Subcutaneous adipose tissue (tissue), 4 donors: ENCODE results near the gene ANKRD35. TPM values are rescaled to one million over a fixed set of nuclear protein-coding genes. Genes with fewer than 3 reads are reported as not detected.

ENCODE experiments used
- total RNA-seq, 4 donors: library from RNA; depleted of rRNA; stranded (reverse); fragments of >200 nt; gene quantifications; one replicate each; pipeline ENCODE4 v1.1.0, GENCODE V29; 2016
- TF ChIP-seq, protein P1 (sequence below): fragments of 450-650 bp; IDR thresholded peaks from one replicate; pipeline ENCODE4 v1.5.1; 2016; ENCODE audit warnings: low read depth, mild to moderate bottlenecking, control low read depth, antibody characterized with exemption, moderate library complexity

The ANKRD35 gene
- total RNA-seq, 4 donors from 2014 or later: 1.6 to 7.0 (median 4.5) TPM

DNA sequence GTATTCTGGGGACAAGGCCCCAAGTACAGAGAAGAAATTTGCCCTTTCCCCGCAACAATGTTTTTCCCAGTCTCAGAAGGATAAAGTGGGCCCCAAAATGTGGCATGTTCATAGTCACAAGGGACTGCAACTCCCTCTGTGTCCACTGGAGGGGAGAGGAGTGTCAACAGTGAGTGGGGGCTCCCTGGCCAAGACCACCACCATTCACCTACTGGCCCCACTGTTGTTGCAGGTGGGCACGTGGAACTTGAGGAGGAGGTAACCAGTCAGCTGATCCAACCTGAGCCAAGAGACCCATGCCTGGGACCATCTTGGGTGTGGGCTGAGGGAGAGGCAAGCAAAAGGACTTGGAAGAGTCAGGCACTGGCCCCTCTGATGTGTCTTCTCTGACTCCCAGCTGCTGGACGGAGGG lies 39.5 kb downstream of the ANKRD35 start:
- TF ChIP-seq, protein P1, sequence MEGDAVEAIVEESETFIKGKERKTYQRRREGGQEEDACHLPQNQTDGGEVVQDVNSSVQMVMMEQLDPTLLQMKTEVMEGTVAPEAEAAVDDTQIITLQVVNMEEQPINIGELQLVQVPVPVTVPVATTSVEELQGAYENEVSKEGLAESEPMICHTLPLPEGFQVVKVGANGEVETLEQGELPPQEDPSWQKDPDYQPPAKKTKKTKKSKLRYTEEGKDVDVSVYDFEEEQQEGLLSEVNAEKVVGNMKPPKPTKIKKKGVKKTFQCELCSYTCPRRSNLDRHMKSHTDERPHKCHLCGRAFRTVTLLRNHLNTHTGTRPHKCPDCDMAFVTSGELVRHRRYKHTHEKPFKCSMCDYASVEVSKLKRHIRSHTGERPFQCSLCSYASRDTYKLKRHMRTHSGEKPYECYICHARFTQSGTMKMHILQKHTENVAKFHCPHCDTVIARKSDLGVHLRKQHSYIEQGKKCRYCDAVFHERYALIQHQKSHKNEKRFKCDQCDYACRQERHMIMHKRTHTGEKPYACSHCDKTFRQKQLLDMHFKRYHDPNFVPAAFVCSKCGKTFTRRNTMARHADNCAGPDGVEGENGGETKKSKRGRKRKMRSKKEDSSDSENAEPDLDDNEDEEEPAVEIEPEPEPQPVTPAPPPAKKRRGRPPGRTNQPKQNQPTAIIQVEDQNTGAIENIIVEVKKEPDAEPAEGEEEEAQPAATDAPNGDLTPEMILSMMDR: no peak

DNA sequence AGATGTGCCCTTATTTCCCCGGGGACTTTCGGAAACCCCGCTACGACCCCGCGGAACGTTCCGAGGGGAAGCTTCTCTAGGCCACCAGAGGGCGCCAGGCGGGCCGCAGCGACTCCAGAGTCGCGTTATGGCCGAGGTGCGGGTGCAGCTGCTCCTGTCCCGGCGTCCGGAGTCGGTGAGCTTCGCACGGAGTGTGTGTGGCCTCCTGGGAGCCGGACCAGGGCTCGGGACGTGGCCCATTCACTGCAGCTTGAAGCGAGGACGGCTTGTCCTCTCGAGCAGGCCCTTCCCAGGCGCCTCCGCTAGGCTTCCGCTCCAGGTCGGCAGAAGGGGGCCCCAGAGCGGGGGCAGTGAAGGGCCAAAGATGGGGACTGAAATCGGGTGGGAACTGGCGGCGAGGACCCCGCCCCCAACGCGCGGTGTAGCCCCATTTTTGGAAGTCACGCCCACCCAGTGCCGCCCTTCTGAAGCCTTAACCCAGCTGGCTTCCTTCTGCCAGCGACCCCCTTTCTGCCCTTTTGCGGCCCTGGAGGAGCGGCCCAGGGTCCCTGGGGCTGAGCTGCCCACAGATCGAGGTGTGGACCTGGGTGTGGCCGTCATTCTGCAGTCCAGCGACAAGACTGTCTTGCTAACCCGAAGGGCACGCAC lies 40.0 kb downstream of the ANKRD35 start, which contains the start of gene NUDT17:
NUDT17 (plus strand) TSS at position 117 of the 648 bp plus-strand sequence; CDS start at position 128, 11 bp downstream.
- TF ChIP-seq, protein P1: no peak

DNA sequence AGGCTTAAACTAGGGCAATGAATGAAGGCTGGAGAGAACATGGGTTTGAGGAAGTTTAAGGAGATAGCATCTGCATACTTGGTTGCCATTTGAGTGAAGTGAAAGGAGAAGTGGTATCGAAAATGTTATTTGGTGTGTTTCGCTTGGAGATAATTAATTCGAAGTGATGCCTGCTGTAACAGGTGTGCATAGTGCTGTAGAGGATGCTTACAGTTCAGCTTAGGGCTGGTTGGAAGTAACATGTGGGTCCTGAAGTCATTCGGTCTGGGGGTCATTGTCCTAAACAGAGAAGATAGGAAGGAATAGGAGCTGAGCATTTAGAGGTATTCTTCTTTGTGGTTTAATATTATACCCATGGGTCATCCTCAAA lies 40.5 kb downstream of the ANKRD35 start:
- TF ChIP-seq, protein P1: no peak

DNA sequence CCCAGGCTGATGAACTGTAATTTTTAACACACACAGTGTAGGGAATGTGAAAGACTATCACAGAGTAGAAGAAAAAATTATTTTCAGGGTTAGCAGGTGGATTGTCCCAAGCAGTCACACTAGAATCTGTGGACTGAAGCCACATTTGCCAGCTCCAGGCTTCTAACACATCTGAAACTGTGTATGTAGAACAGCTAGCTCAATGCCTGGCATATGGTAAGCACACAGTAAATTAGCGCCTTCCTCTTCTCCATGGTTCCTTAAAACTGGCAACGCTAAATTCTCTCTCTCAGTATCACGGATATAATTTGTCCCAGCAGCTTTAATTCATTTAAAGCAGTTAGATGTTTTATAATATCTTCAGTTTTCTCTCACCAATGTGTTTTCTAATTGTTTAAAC lies 42.6 kb downstream of the ANKRD35 start:
- TF ChIP-seq, protein P1: no peak

DNA sequence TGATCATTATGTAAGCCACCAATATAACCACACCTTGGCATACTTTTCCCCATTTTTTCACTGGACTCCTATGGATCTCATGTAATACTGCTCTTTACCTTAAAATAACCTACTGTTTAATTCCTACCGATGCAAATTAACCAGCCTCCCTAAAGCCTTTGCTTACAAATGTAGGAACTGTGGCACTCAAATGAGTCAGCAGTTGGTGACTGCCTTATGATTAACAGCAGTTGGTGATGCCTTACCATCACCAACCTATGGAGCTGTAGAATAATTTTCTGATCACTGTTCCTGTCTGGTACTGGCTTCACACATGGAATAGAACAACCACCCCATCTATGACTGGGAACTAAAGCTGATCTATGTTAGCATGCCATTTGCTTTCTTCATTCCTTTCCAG lies 48.0 kb downstream of the ANKRD35 start:
- TF ChIP-seq, protein P1: no peak

DNA sequence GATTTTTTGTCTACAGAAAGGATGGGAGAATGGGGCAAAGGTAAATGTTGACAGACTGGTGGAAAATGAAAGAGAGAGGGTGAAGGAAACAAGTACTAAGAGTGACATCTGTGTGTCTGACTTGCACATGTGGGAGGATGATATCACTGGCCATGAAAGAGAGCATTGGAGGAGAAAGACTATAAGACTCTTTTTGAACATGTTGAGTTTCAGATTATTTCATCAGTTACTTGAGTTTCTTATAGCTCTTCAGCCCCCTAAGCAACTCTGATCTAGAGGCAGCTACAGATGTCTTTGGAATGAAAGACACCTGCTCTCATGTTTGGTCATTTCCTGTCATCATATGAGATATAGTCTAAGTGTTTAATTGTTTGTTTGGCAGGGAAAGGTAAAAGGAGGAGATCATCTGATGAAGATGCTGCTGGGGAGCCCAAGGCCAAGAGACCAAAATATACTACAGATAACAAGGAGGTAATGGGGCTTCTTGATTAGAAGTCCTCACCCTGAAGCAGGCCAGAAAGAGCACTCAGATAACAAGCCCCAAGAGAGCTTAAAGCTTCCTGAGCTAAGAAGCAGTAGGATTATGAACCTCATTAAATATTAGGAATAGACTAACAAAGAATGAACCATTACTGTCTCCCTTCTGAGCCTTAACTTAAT lies 57.2 kb downstream of the ANKRD35 start:
- TF ChIP-seq, protein P1: no peak

DNA sequence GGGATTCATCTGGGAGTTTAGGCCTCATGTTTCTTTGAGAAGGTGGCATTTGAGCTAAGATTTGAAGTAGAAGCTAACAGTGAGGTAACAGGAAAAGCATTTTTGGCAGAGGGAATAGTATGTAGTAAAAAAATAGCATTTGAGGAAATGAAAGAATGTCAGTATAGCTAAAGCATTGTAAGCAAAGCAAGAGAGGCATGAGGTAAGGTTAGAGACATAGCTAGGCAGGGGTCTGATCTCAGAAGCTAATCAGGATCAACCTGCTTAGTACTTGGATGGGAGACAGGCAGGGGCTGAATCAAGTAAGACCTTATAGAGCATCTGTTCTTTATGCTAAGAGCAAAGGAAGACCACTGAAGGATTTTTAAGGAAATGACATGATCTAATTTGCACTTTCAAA lies 57.7 kb downstream of the ANKRD35 start:
- TF ChIP-seq, protein P1: no peak
